Neural cell (in vitro differentiated cells): ENCODE data around the gene LRCH1. TPM values are rescaled to one million over a fixed set of nuclear protein-coding genes. Genes with fewer than 3 reads are reported as not detected.

Experiments
- H2AFZ ChIP-seq: fragments of 200-600, 300-800 bp; sonication (generic), shearing (Covaris generic); 2 replicates; pipeline ENCODE4 v1.6.0; 2014; ENCODE audit warnings: low read depth, mild to moderate bottlenecking, antibody characterized with exemption, low read length, moderate library complexity
- H3F3A ChIP-seq: fragments of 200-600 bp; shearing (Covaris generic); 2 replicates; pipeline ENCODE4 v1.6.1; 2016; ENCODE audit warnings: mild to moderate bottlenecking, moderate library complexity, mixed read lengths, antibody characterized with exemption, low read length; ENCODE audit not compliant: insufficient read depth, poor library complexity, severe bottlenecking
- H3K27ac ChIP-seq: fragments of 200-600, 300-800 bp; sonication (generic), shearing (Covaris generic); 2 replicates; pipeline ENCODE4 v1.5.1; 2014; ENCODE audit warnings: mild to moderate bottlenecking, low read length, moderate library complexity
- H3K27me3 ChIP-seq: fragments of 300-800, 200-600 bp; sonication (generic), shearing (Covaris generic); 2 replicates; pipeline ENCODE4 v1.6.0; 2014; ENCODE audit warnings: mild to moderate bottlenecking, low read depth, low read length, moderate library complexity; ENCODE audit not compliant: insufficient read depth
- H3K36me3 ChIP-seq: fragments of 300-800, 200-600 bp; sonication (generic), shearing (Covaris generic); 2 replicates; pipeline ENCODE4 v1.5.1; 2014; ENCODE audit warnings: mild to moderate bottlenecking, antibody characterized with exemption, low read length, moderate library complexity; ENCODE audit not compliant: insufficient read depth
- H3K4me2 ChIP-seq: fragments of 300-800, 200-600 bp; sonication (generic), shearing (Covaris generic); 2 replicates; pipeline ENCODE4 v1.6.0; 2014; ENCODE audit warnings: mild to moderate bottlenecking, low read length
- H3K4me3 ChIP-seq: fragments of 300-800, 200-600 bp; sonication (generic), shearing (Covaris generic); 2 replicates; pipeline ENCODE4 v1.5.1; 2014; ENCODE audit warnings: mild to moderate bottlenecking, low read length, moderate library complexity
- H3K79me2 ChIP-seq: fragments of 200-600 bp; shearing (Covaris generic); replicated peaks from 2 replicates; pipeline ENCODE4 v1.6.0; 2014; ENCODE audit warnings: mild to moderate bottlenecking, low read length, moderate library complexity; ENCODE audit not compliant: insufficient read depth
- H3K9ac ChIP-seq: fragments of 300-800, 200-600 bp; sonication (generic), shearing (Covaris generic); 2 replicates; pipeline ENCODE4 v1.6.1; 2016; ENCODE audit warnings: mild to moderate bottlenecking, low read length, mixed read lengths
- H3K9me2 ChIP-seq: fragments of 200-600 bp; shearing (Covaris generic); 2 replicates; pipeline ENCODE4 v1.6.1; 2016; ENCODE audit warnings: mild to moderate bottlenecking, low read length, mixed read lengths; ENCODE audit not compliant: insufficient read depth
- H3K9me3 ChIP-seq: fragments of 200-600, 300-800 bp; sonication (generic), shearing (Covaris generic); 2 replicates; pipeline ENCODE4 v1.6.1; 2016; ENCODE audit warnings: mild to moderate bottlenecking, mixed run types, low read length, moderate library complexity, mixed read lengths
- H4K20me1 ChIP-seq: fragments of 200-600 bp; shearing (Covaris generic); 2 replicates; pipeline ENCODE4 v1.6.1; 2016; ENCODE audit warnings: mild to moderate bottlenecking, mixed run types; ENCODE audit not compliant: insufficient read depth
- CTCF ChIP-seq: fragments of 450-650 bp; IDR thresholded peaks from 2 replicates; pipeline ENCODE4 v1.5.1; 2014; ENCODE audit warnings: antibody characterized with exemption, mild to moderate bottlenecking, moderate library complexity; ENCODE audit not compliant: poor library complexity, severe bottlenecking
- EP300 ChIP-seq: fragments of 450-650 bp; conservative IDR thresholded peaks from 2 replicates; pipeline ENCODE4 v1.6.1; 2014; ENCODE audit warnings: antibody characterized with exemption, mild to moderate bottlenecking, moderate library complexity; ENCODE audit not compliant: poor library complexity, severe bottlenecking
- EZH2 ChIP-seq: fragments of 200-600, 300-800 bp; shearing (Covaris generic), sonication (generic); IDR thresholded peaks from 2 replicates; pipeline ENCODE4 v1.6.1; 2014; ENCODE audit warnings: antibody characterized with exemption, low read length, borderline replicate concordance, mild to moderate bottlenecking; ENCODE audit not compliant: insufficient read depth, poor library complexity, severe bottlenecking
- MXI1 ChIP-seq: fragments of 450-650 bp; conservative IDR thresholded peaks from 2 replicates; pipeline ENCODE4 v1.6.1; 2014; ENCODE audit warnings: antibody characterized with exemption, mild to moderate bottlenecking; ENCODE audit not compliant: poor library complexity, severe bottlenecking
- POLR2AphosphoS5 ChIP-seq: IDR thresholded peaks from 2 replicates; pipeline ENCODE4 v1.6.1; 2012
- RAD21 ChIP-seq: fragments of 450-650 bp; conservative IDR thresholded peaks from 2 replicates; pipeline ENCODE4 v1.6.1; 2014; ENCODE audit warnings: antibody characterized with exemption, mild to moderate bottlenecking, moderate library complexity
- REST ChIP-seq: IDR thresholded peaks from 2 replicates; pipeline ENCODE4 v1.6.1; 2012; ENCODE audit warnings: borderline replicate concordance
- SMC3 ChIP-seq: fragments of 450-650 bp; conservative IDR thresholded peaks from 2 replicates; pipeline ENCODE4 v1.6.1; 2014; ENCODE audit warnings: antibody characterized with exemption, mild to moderate bottlenecking, moderate library complexity; ENCODE audit not compliant: poor library complexity
- TAF1 ChIP-seq: IDR thresholded peaks from 2 replicates; pipeline ENCODE4 v1.6.1; 2012; ENCODE audit warnings: low read depth
- polyA plus RNA-seq: library from polyadenylated mRNA; depleted of rRNA; stranded (reverse); fragments of >200 nt; gene quantifications from 2 replicates; pipeline ENCODE4 v1.2.3, GENCODE V29; 2014

LRCH1 gene
- polyA plus RNA-seq, 1 donor from 2014 or later = 15.4 TPM

GRCh38 chr13:46675016-46675415 lies 122.0 kb downstream of the LRCH1 start:
- no peak overlapping the region for H2AFZ ChIP-seq
- no peaks in the 10 kb centered on the region for H3K36me3 ChIP-seq
- H3K9me2 ChIP-seq = no peaks in the 10 kb centered on the region
- H3K4me2 ChIP-seq = no peak overlapping the region
- no peaks in the 10 kb centered on the region for H4K20me1 ChIP-seq
- no peaks in the 10 kb centered on the region for H3K9me3 ChIP-seq
- H3K79me2 ChIP-seq = no peaks in the 10 kb centered on the region
- H3K27me3 ChIP-seq = no peaks in the 10 kb centered on the region
- no peak overlapping the region for H3K4me3 ChIP-seq
- no peak overlapping the region for H3K27ac ChIP-seq
- H3K9ac ChIP-seq = no peak overlapping the region
- TF ChIP-seq CTCF = no peak
- no peaks in the 10 kb centered on the region for H3F3A ChIP-seq

DNA sequence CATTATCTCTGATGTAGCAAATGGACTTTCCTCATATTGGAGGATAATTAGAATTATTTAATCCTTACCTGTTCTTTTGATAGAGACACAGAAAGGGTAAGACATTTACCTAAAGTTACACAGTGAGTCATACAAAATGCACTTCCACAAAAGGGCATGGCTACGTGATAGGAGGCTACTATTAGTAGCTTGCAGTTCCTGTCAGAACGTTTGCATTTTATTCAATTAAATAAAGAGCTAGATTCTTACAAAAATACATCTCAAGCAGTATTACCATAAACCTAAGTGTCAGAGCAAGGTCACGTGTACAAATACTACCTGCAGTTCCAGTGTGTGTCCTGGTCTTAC lies 123.4 kb downstream of the LRCH1 start:
- H3K9me2 ChIP-seq = no peaks in the 10 kb centered on the region
- no peaks in the 10 kb centered on the region for H3K9me3 ChIP-seq
- H2AFZ ChIP-seq = no peak overlapping the region
- H3K9ac ChIP-seq = no peak overlapping the region
- H3K4me2 ChIP-seq = no peak overlapping the region
- H3K27me3 ChIP-seq = no peaks in the 10 kb centered on the region
- H3K27ac ChIP-seq = no peak overlapping the region
- no peaks in the 10 kb centered on the region for H3K36me3 ChIP-seq
- no peak for TF ChIP-seq EZH2
- TF ChIP-seq REST = no peak
- no peak for TF ChIP-seq TAF1
- no peak overlapping the region for H3K4me3 ChIP-seq
- H3K79me2 ChIP-seq = no peaks in the 10 kb centered on the region
- no peaks in the 10 kb centered on the region for H3F3A ChIP-seq
- H4K20me1 ChIP-seq = no peaks in the 10 kb centered on the region

GRCh38 chr13:46679369-46680120 lies 126.6 kb downstream of the LRCH1 start:
- Histone ChIP-seq H4K20me1 (no peaks in the 10 kb centered on the region), H3F3A (no peaks in the 10 kb centered on the region), H3K4me3 (no peak overlapping the region), H2AFZ (no peak overlapping the region), H3K4me2 (no peak overlapping the region), H3K9me2 (no peaks in the 10 kb centered on the region), H3K79me2 (no peaks in the 10 kb centered on the region), H3K9ac (no peak overlapping the region), H3K36me3 (no peaks in the 10 kb centered on the region), H3K27me3 (no peaks in the 10 kb centered on the region), H3K9me3 (no peaks in the 10 kb centered on the region), H3K27ac (no peak overlapping the region)
- TF ChIP-seq REST (no peak), MXI1 (no peak), RAD21 (no peak), POLR2AphosphoS5 (no peak), CTCF (no peak), EZH2 (no peak), EP300 (no peak), TAF1 (no peak), SMC3 (no peak)
